ENCODE measurements around the gene EPO. TPM values are rescaled to one million over a fixed set of nuclear protein-coding genes. Genes with fewer than 3 reads are reported as not detected.
A peak's percentile ranks its signal among the peaks of the same experiment; 100 is the strongest.
"Not testable (repeated sequence)": the region's sequence is repeated elsewhere in the genome, so short reads cannot be mapped to it uniquely, and the experiment has no call there.

EPO gene
- total RNA-seq, 1 donor from 2014 or later, result not detected

GRCh38 chr7:100705320-100705752 lies 14.9 kb upstream of the EPO start:
- DNase-seq (ENCODE audit: low spot score), result no peak

GRCh38 chr7:100705753-100706671 lies 14.3 kb upstream of the EPO start, which contains the start of gene POP7:
TSS of gene POP7 (plus strand) at chr7:100706121. CDS start at chr7:100706831, 710 bp downstream.
- peak; percentile 99 for DNase-seq (ENCODE audit: low spot score)

GRCh38 chr7:100706672-100707311 lies 13.5 kb upstream of the EPO start:
- DNase-seq (ENCODE audit: low spot score), result no peak

GRCh38 chr7:100708395-100708794 lies 11.9 kb upstream of the EPO start:
- DNase-seq (ENCODE audit: low spot score), result no peak

- no peak for DNase-seq (ENCODE audit: low spot score)
Measured at GRCh38 chr7:100710452-100710851, 9.8 kb upstream of the EPO start.

- DNase-seq (ENCODE audit: low spot score), result no peak
Measured at GRCh38 chr7:100711369-100711768, 8.9 kb upstream of the EPO start.

GRCh38 chr7:100714725-100715124 lies 5.5 kb upstream of the EPO start:
- DNase-seq (ENCODE audit: low spot score), result no peak

- not testable (repeated sequence) for DNase-seq (ENCODE audit: low spot score)
Measured at GRCh38 chr7:100717073-100717472, 3.2 kb upstream of the EPO start.

- DNase-seq (ENCODE audit: low spot score), result peak; percentile 56
Measured at GRCh38 chr7:100719523-100720278, 567 bp upstream of the EPO start.

GRCh38 chr7:100720671-100721504 lies 620 bp downstream of the EPO start:
- no peak for DNase-seq (ENCODE audit: low spot score)

- DNase-seq (ENCODE audit: low spot score), result no peak
Measured at GRCh38 chr7:100721505-100721812, 1.2 kb downstream of the EPO start.

GRCh38 chr7:100722480-100723212 lies 2.4 kb downstream of the EPO start:
- no peak for DNase-seq (ENCODE audit: low spot score)

GRCh38 chr7:100723732-100724275 lies 3.5 kb downstream of the EPO start:
- no peak for DNase-seq (ENCODE audit: low spot score)

- DNase-seq (ENCODE audit: low spot score), result not testable (repeated sequence)
Measured at GRCh38 chr7:100724364-100724763, 4.1 kb downstream of the EPO start.

GRCh38 chr7:100726996-100727761 lies 6.9 kb downstream of the EPO start:
- peak; percentile 91 for DNase-seq (ENCODE audit: low spot score)

- no peak for DNase-seq (ENCODE audit: low spot score)
Measured at GRCh38 chr7:100728196-100728595, 7.9 kb downstream of the EPO start.

GRCh38 chr7:100730136-100730800 lies 10.0 kb downstream of the EPO start:
- DNase-seq (ENCODE audit: low spot score), result no peak

- DNase-seq (ENCODE audit: low spot score), result no peak
Measured at GRCh38 chr7:100731937-100732636, 11.8 kb downstream of the EPO start.

Measured in umbilical cord (tissue), 2 donors.